ENCODE data around the gene TM9SF1.

The TM9SF1 gene

GRCh38 chr14:24189460-24189859 is 5.8 kb downstream of the TM9SF1 start:
- H3K27ac ChIP-seq (ENCODE audit: low read length) = peak overlapping the region; percentile 21; the same call in 1 of the 2 replicates
- H3K4me1 ChIP-seq (ENCODE audit: low read length) = peaks cover 7% of the 10 kb centered on the region; the same call in 1 of the 2 replicates
- TF ChIP-seq CTCF (IDR thresholded peaks at IDR 0.05; ENCODE audit: low read length) (no peak), EZH2phosphoT487 (IDR thresholded peaks at IDR 0.05; ENCODE audit: low read length) (no peak), EZH2 (optimal IDR thresholded peaks at IDR 0.05; ENCODE audit: low read depth, low read length) (no peak)
- no peak overlapping the region for H2AFZ ChIP-seq (ENCODE audit: low read length)
- no peak overlapping the region; the same call in 1 of the 2 replicates for H3K9ac ChIP-seq (ENCODE audit: low read length)
- no peak overlapping the region for H3K4me3 ChIP-seq (ENCODE audit: low read length)
- H3F3A ChIP-seq (ENCODE audit: insufficient read depth, low read length) = peaks cover 14% of the 10 kb centered on the region
- H3K27me3 ChIP-seq (replicated peaks; ENCODE audit: insufficient read depth, low read length) = no peaks in the 10 kb centered on the region
- H3K79me2 ChIP-seq (ENCODE audit: low read length) = peaks cover 18% of the 10 kb centered on the region
- DNase-seq = no peak
- no peaks in the 10 kb centered on the region for H4K20me1 ChIP-seq (ENCODE audit: insufficient read depth, low read length)
- 0 out of 2 replicates have a peak overlapping the region, but pooled peaks have one; percentile 68 for H3K4me2 ChIP-seq (ENCODE audit: low read depth, low read length)
- H3K9me3 ChIP-seq (replicated peaks; ENCODE audit: insufficient read depth, low read length) = no peaks in the 10 kb centered on the region
- H3K36me3 ChIP-seq (replicated peaks; ENCODE audit: insufficient read depth, low read length) = no peaks in the 10 kb centered on the region
- H3K9me2 ChIP-seq (replicated peaks; ENCODE audit: insufficient read depth, low read length) = no peaks in the 10 kb centered on the region

GRCh38 chr14:24189059-24189375 is 6.2 kb downstream of the TM9SF1 start:
- H4K20me1 ChIP-seq (ENCODE audit: insufficient read depth, low read length) = no peaks in the 10 kb centered on the region
- no peak for DNase-seq
- TF ChIP-seq EZH2phosphoT487 (IDR thresholded peaks at IDR 0.05; ENCODE audit: low read length) (no peak), CTCF (IDR thresholded peaks at IDR 0.05; ENCODE audit: low read length) (no peak), EZH2 (optimal IDR thresholded peaks at IDR 0.05; ENCODE audit: low read depth, low read length) (no peak)
- H3F3A ChIP-seq (ENCODE audit: insufficient read depth, low read length) = peaks cover 14% of the 10 kb centered on the region
- no peaks in the 10 kb centered on the region for H3K36me3 ChIP-seq (replicated peaks; ENCODE audit: insufficient read depth, low read length)
- H2AFZ ChIP-seq (ENCODE audit: low read length) = no peak overlapping the region
- peak overlapping the region; percentile 68; the same call in 1 of the 2 replicates for H3K4me2 ChIP-seq (ENCODE audit: low read depth, low read length)
- H3K79me2 ChIP-seq (ENCODE audit: low read length) = peaks cover 14% of the 10 kb centered on the region
- H3K9me2 ChIP-seq (replicated peaks; ENCODE audit: insufficient read depth, low read length) = no peaks in the 10 kb centered on the region
- H3K4me3 ChIP-seq (ENCODE audit: low read length) = no peak overlapping the region
- no peak overlapping the region; the same call in 1 of the 2 replicates for H3K9ac ChIP-seq (ENCODE audit: low read length)
- H3K27me3 ChIP-seq (replicated peaks; ENCODE audit: insufficient read depth, low read length) = no peaks in the 10 kb centered on the region
- H3K27ac ChIP-seq (ENCODE audit: low read length) = peak overlapping the region; percentile 21; the same call in 1 of the 2 replicates
- peaks cover 5% of the 10 kb centered on the region; the same call in 1 of the 2 replicates for H3K4me1 ChIP-seq (ENCODE audit: low read length)
- H3K9me3 ChIP-seq (replicated peaks; ENCODE audit: insufficient read depth, low read length) = no peaks in the 10 kb centered on the region

- no peaks in the 10 kb centered on the region for H3K36me3 ChIP-seq (replicated peaks; ENCODE audit: insufficient read depth, low read length)
Observed at GRCh38 chr14:24188251-24189058, 6.8 kb downstream of the TM9SF1 start, which contains the start of gene IPO4. TSS of gene IPO4 (minus strand) at chr14:24188816. CDS start at chr14:24188787, 29 bp downstream.

More at GRCh38 chr14:24188251-24189058, 6.8 kb downstream of the TM9SF1 start, which contains the start of gene IPO4:
- no peaks in the 10 kb centered on the region for H4K20me1 ChIP-seq (ENCODE audit: insufficient read depth, low read length)
- H3K4me1 ChIP-seq (ENCODE audit: low read length) = peaks cover 5% of the 10 kb centered on the region; the same call in 1 of the 2 replicates
- H3K4me3 ChIP-seq (ENCODE audit: low read length) = peak within 1 kb of the TSS; percentile 75
- H3K79me2 ChIP-seq (ENCODE audit: low read length) = peaks cover 12% of the 10 kb centered on the region
- peak within 1 kb of the TSS; percentile 68 for H3K4me2 ChIP-seq (ENCODE audit: low read depth, low read length)
- no peaks in the 10 kb centered on the region for H3K9me2 ChIP-seq (replicated peaks; ENCODE audit: insufficient read depth, low read length)
- H3F3A ChIP-seq (ENCODE audit: insufficient read depth, low read length) = peaks cover 14% of the 10 kb centered on the region
- H3K9me3 ChIP-seq (replicated peaks; ENCODE audit: insufficient read depth, low read length) = no peaks in the 10 kb centered on the region
- DNase-seq = peak; percentile 91
- H3K9ac ChIP-seq (ENCODE audit: low read length) = peak within 1 kb of the TSS; percentile 79
- peak within 1 kb of the TSS; percentile 81 for H3K27ac ChIP-seq (ENCODE audit: low read length)
- TF ChIP-seq EZH2 (optimal IDR thresholded peaks at IDR 0.05; ENCODE audit: low read depth, low read length) (no peak), EZH2phosphoT487 (IDR thresholded peaks at IDR 0.05; ENCODE audit: low read length) (no peak), CTCF (IDR thresholded peaks at IDR 0.05; ENCODE audit: low read length) (no peak)
- peak within 1 kb of the TSS; percentile 27; the same call in 1 of the 2 replicates for H2AFZ ChIP-seq (ENCODE audit: low read length)
- H3K27me3 ChIP-seq (replicated peaks; ENCODE audit: insufficient read depth, low read length) = no peaks in the 10 kb centered on the region
